Measurements from ENCODE around the gene VENTX.

VENTX gene

GRCh38 chr10:133198206-133198605, 39.4 kb upstream of the VENTX start:
- no peak overlapping the region for H3K4me3 ChIP-seq (ENCODE audit: low read depth, low read length)
- TF ChIP-seq, protein P1, sequence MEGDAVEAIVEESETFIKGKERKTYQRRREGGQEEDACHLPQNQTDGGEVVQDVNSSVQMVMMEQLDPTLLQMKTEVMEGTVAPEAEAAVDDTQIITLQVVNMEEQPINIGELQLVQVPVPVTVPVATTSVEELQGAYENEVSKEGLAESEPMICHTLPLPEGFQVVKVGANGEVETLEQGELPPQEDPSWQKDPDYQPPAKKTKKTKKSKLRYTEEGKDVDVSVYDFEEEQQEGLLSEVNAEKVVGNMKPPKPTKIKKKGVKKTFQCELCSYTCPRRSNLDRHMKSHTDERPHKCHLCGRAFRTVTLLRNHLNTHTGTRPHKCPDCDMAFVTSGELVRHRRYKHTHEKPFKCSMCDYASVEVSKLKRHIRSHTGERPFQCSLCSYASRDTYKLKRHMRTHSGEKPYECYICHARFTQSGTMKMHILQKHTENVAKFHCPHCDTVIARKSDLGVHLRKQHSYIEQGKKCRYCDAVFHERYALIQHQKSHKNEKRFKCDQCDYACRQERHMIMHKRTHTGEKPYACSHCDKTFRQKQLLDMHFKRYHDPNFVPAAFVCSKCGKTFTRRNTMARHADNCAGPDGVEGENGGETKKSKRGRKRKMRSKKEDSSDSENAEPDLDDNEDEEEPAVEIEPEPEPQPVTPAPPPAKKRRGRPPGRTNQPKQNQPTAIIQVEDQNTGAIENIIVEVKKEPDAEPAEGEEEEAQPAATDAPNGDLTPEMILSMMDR (conservative IDR thresholded peaks at IDR 0.05; ENCODE audit: low read depth, low read length) = no peak
- DNase-seq (ENCODE audit: low read depth) = no peak

DNA sequence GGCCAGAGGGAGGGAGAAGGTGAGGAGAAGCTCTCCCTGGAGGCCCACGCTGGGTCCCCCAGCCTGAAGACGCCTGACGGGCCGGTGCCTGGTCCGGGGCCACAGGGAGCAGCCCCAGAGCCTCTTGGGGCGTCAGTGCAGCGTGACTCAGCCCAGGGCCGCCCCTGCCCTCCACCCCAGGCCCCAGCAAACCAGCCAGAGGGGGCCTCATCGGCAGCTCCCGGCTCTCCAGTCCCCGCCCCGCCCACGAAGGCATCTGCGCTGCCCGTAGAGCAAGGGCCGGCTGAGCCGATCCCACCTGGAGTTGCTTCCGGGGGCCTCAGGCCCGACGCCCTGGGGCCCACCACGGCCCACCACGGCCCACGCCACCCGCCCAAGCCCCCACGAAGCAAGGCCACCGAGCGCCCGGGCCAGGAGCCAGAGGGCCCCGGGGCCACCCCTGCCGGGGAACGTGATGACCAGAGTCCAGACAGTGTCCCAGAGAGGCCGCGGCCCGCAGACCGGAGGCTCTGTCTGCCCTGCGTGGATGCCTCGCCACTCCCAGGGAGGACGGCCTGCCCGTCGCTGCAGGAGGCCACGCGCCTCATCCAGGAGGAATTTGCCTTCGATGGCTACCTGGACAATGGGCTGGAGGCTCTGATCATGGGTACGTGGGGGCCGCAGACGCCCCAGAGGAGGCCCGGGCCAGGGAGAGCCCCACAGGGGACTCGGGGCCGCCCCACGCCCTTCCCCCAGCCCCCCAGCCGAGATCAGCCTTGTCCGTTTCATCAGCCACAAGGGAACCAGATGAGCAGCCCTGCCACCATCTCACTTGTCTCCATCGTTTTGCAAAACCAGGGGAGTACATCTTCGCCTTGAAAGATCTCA, 38.8 kb upstream of the VENTX start:
- TF ChIP-seq, protein P1 (conservative IDR thresholded peaks at IDR 0.05; ENCODE audit: low read depth, low read length) = no peak
- DNase-seq (ENCODE audit: low read depth) = no peak
- H3K4me3 ChIP-seq (ENCODE audit: low read depth, low read length) = no peak overlapping the region

GRCh38 chr10:133199488-133199885, 38.2 kb upstream of the VENTX start:
- H3K4me3 ChIP-seq (ENCODE audit: low read depth, low read length) = no peak overlapping the region
- TF ChIP-seq, protein P1 (conservative IDR thresholded peaks at IDR 0.05; ENCODE audit: low read depth, low read length) = no peak
- DNase-seq (ENCODE audit: low read depth) = no peak

GRCh38 chr10:133199992-133200611, 37.6 kb upstream of the VENTX start:
- TF ChIP-seq, protein P1 (conservative IDR thresholded peaks at IDR 0.05; ENCODE audit: low read depth, low read length) = no peak
- DNase-seq (ENCODE audit: low read depth) = no peak
- no peak overlapping the region for H3K4me3 ChIP-seq (ENCODE audit: low read depth, low read length)

- H3K4me3 ChIP-seq (ENCODE audit: low read depth, low read length) = no peak overlapping the region
- TF ChIP-seq, protein P1 (conservative IDR thresholded peaks at IDR 0.05; ENCODE audit: low read depth, low read length) = no peak
- no peak for DNase-seq (ENCODE audit: low read depth)
Observed at GRCh38 chr10:133200621-133201031, 37.0 kb upstream of the VENTX start.

DNA sequence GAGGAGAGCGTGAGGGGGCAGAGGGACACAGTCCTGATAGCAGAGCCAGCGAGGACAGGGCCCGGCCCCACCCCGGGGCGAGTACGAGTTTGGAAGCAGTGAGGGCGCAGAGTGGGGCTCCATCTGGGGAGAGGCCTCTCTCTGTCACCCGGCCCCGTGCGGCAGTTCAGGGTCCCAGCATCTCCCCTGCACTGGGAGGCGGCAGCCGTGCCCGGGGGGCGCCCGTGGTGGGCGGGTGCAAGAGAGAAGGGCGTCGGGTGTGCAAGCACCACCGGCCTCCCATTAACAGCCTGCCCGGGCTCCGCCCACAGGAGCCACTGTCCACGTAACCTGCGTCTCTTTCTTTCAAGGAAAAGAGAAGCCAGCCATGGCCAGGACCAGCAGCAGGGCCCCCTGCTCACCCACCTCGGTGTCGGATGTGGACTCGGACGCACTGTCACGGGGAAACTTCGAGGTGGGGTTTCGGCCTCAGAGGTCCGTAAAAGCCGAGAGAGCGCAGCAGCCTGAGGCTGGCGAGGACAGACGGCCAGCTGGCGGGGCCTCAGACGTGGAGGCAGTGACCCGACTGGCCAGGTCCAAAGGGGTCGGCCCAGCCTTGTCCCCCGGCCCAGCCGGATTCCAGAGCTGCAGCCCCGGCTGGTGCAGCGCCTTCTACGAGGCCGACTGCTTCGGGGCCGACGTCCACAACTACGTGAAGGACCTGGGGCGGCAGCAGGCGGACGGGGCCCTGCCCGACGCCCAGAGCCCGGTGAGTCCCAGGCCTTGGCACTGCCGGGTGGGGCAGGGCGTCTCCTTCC, 36.3 kb upstream of the VENTX start:
- TF ChIP-seq, protein P1 (conservative IDR thresholded peaks at IDR 0.05; ENCODE audit: low read depth, low read length) = no peak
- no peak for DNase-seq (ENCODE audit: low read depth)
- H3K4me3 ChIP-seq (ENCODE audit: low read depth, low read length) = no peak overlapping the region

All from choroid plexus epithelial cell (primary cell).